ENCODE results near the gene DGKD.
A peak's percentile ranks its signal among the peaks of the same experiment; 100 is the strongest.
"Not testable (repeated sequence)": the region's sequence is repeated elsewhere in the genome, so short reads cannot be mapped to it uniquely, and the experiment has no call there.

The DGKD gene

DNA sequence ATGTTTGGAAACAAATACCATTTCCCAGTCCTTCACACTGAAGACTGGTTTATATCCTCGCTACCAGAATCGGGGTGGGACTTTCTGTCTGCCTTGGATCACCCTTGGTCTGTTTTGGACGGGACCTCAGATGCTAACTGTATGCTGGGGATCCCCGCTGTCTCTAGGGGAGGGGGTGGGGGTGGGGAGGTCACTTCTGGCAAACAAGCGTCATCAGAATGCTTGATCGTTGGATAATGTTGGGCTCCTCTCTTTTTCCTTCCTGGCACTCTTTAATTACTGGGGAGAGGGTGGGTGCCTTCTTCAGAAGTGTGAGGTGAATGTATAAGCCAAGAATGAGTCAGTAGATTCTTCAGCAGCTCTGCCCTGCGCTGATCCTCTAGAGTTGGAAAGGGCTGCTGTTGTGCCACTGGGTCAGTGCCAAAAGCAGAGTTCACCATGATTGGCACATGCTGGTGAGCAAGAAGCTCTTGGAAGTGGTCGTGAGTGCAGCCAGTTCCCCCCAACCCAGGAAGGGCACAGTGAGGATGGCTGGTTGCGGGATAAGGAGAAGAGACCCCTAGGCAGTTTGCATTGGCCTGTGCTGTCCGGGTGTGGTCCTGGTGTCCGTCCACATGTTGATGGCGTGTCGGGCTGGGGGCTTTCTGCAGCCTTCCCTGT is 32.2 kb downstream of the DGKD start:
- DNase-seq: peak; percentile 46

DNA sequence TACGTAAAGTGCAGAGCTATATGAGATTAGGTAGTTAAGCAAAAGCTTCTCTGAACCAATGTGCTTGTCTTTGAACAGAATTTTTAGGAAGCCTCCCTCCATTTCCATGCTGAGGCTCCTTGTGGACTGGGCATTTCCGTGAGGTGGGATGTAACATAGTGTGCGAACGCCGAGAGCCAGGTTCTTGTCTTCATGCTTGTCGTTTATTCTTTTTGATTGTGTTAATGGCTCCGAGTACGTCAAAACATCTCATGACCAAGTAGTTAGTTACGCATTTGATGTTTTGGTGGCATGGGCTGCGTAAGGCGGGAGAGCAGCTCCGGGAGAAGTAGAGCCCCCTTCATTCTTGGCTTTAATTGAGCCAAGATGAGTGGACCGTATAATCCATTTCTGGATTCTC is 32.9 kb downstream of the DGKD start:
- no peak for DNase-seq

- peak; percentile 97 for DNase-seq
Measured at GRCh38 chr2:233387667-233388528, 33.6 kb downstream of the DGKD start.

- no peak for DNase-seq
Measured at GRCh38 chr2:233389601-233390125, 35.4 kb downstream of the DGKD start.

GRCh38 chr2:233395687-233396086 is 41.4 kb downstream of the DGKD start:
- no peak for DNase-seq

- DNase-seq: not testable (repeated sequence)
Measured at GRCh38 chr2:233396726-233397665, 42.7 kb downstream of the DGKD start.

GRCh38 chr2:233399306-233400225 is 45.3 kb downstream of the DGKD start:
- DNase-seq: no peak

DNA sequence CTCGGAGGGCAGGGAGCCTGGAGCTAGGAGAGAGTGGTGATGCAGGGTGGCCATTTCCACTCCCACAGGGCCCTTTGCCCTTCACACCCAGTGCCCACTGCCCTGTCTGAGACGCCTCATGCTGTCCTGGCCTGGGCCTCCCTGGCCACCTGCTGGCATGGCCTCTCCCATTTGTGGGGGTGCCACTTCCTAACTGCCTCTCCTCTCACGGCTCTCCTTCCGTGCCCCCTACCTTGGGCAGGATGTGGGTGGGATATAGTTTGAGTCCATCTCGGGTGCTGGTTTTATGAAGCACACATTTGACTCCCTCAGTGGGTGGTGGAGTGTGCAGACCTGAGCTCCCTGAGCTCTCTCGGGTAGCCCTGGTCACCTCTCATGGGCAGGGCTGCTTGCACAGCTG is 46.0 kb downstream of the DGKD start:
- DNase-seq: no peak

- DNase-seq: no peak
Measured at GRCh38 chr2:233400961-233401360, 46.7 kb downstream of the DGKD start.

GRCh38 chr2:233402346-233402745 is 48.1 kb downstream of the DGKD start:
- no peak for DNase-seq

DNA sequence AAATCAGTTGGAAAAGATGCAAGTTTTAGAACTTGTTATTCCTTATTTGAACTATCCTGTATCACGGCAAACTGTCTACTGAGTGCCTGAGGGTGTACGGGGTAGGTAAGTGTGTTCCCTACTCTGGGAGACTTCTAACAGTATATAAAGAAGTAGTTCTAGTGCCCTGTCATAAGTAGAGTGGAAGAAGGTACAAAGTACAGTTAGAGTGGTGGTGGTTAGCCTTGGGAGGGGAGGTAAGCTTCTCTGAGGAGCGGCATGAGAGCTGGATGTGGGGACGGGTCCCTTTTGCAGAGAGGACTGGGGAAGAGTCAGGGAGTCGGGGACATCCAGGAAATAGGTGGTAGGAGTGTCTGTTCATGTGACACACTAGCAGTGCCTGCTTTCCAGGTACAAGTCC is 48.5 kb downstream of the DGKD start:
- DNase-seq: no peak

- peak; percentile 28 for DNase-seq
Measured at GRCh38 chr2:233404222-233404621, 49.9 kb downstream of the DGKD start.

GRCh38 chr2:233406865-233407264 is 52.6 kb downstream of the DGKD start:
- no peak for DNase-seq

- DNase-seq: peak; percentile 64
Measured at GRCh38 chr2:233407771-233408181, 53.5 kb downstream of the DGKD start.

- no peak for DNase-seq
Measured at GRCh38 chr2:233408366-233409285, 54.3 kb downstream of the DGKD start.

DNA sequence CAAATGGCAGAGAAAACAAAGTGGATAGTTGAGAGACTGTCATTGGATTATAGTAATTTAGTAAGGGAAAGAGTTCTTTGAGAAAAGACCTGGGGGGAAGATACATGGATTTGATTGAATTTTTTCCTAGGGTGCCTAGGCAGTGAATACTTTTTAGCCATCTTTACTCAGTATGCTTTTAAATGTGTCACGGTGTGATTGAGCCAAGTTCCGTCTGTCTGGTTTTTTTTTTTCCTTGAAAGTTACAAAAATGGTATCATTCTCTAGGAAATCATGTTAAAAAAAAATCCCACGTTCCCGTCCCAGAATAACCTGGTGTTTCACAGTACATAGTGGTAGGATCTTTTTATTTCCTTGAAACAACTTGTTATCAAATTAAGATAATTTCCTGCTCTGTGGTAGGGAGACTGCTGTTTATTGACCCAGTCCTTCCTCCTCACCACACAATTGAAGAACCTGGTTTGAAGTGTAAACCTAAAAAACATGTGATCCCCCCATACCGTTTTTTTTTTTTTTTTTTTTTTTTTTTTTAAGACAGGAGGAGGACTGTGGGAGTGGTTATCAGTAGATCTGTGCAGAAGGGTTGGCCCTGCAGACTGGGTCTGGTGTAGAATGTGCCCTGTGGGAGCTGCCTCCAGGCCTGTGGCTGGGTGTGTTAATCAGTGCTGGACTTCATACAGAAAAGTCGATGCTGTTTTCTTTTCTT is 55.1 kb downstream of the DGKD start:
- DNase-seq: no peak

- DNase-seq: no peak
Measured at GRCh38 chr2:233410196-233410760, 56.0 kb downstream of the DGKD start.

DNA sequence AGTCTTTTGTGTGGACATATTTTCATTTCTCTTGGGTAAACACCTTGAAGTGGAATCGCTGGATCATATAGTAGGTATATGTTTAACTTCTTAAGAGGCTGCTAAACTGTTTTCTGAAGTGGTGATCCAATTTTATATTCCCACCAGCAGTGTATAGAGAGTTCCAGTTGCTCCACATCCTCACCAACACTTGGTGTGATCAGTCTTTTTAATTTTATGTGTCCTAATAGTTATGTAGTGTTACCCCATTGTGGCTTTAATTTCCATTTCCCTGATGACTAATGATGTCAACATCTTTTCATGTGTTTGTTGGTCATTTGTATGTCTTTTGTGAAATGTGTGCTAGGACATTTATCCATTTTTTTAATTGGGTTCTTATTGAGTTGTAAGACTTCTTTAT is 56.9 kb downstream of the DGKD start:
- no peak for DNase-seq

GRCh38 chr2:233412405-233412804 is 58.1 kb downstream of the DGKD start:
- no peak for DNase-seq
